Stimulated activated CD4-positive, alpha-beta T cell treated with anti-CD3 and anti-CD28 coated beads, Interleukin-2, amount 100 ng/mL, for 48 hours (primary cell): ENCODE measurements around the gene SLC4A4.

Experiments
- DNase-seq, 2 donors: peaks; one replicate each; pipeline ENCODE4 v3.0.0-alpha.2; 2020

The SLC4A4 gene

GRCh38 chr4:71608678-71609071 is 269.9 kb downstream of the SLC4A4 start:
- no peak for DNase-seq

- no peak for DNase-seq
These were observed 270.3 kb downstream of the SLC4A4 start for GRCh38 chr4:71609167-71609566.

- no peak for DNase-seq
These were observed 270.8 kb downstream of the SLC4A4 start for GRCh38 chr4:71609651-71610050.

GRCh38 chr4:71614621-71615020 is 275.8 kb downstream of the SLC4A4 start:
- no peak for DNase-seq

- DNase-seq = no peak
These were observed 277.5 kb downstream of the SLC4A4 start for GRCh38 chr4:71616168-71616811.
